Type B pancreatic cell (in vitro differentiated cells): Measurements from ENCODE around the gene SMYD3. TPM values are rescaled to one million over a fixed set of nuclear protein-coding genes. Genes with fewer than 3 reads are reported as not detected.
"Not testable (repeated sequence)": the region's sequence is repeated elsewhere in the genome, so short reads cannot be mapped to it uniquely, and the experiment has no call there.

ENCODE experiments used
- DNase-seq: peaks from one replicate; pipeline ENCODE4 v3.0.0; 2021; ENCODE audit warnings: mixed read lengths; ENCODE audit not compliant: unreplicated experiment; ENCODE audit errors: extremely low spot score
- H3K27ac Mint-ChIP-seq: 2 replicates; pipeline ENCODE4 v1.8.0; 2021; ENCODE audit warnings: mild to moderate bottlenecking, mixed read lengths
- H3K27me3 Mint-ChIP-seq: 2 replicates; pipeline ENCODE4 v1.8.0; 2021; ENCODE audit warnings: mixed read lengths
- H3K36me3 Mint-ChIP-seq: 2 replicates; pipeline ENCODE4 v1.8.0; 2021; ENCODE audit warnings: mixed read lengths
- H3K4me1 Mint-ChIP-seq: one replicate; pipeline ENCODE4 v1.8.0; 2021; ENCODE audit warnings: mixed read lengths; ENCODE audit not compliant: unreplicated experiment
- H3K4me3 Mint-ChIP-seq: 2 replicates; pipeline ENCODE4 v1.8.0; 2021; ENCODE audit warnings: mild to moderate bottlenecking, mixed read lengths
- H3K9me3 Mint-ChIP-seq: 2 replicates; pipeline ENCODE4 v1.8.0; 2021; ENCODE audit warnings: mixed read lengths
- total RNA-seq: library from RNA; stranded (reverse); gene quantifications from 2 replicates; pipeline ENCODE4 v1.2.1, GENCODE V29; 2021; ENCODE audit warnings: low replicate concordance
- TF ChIP-seq, protein P1 (sequence below): fragments of 200-600 bp; sonication (generic); conservative IDR thresholded peaks from 2 replicates; pipeline ENCODE4 v1.5.0; 2021; ENCODE audit warnings: antibody characterized with exemption, mild to moderate bottlenecking

SMYD3 gene
- total RNA-seq, 1 donor from 2014 or later: 19.4 TPM

GRCh38 chr1:246329900-246330299, 177.2 kb downstream of the SMYD3 start:
- peaks cover 4% of the 10 kb centered on the region for H3K4me1 Mint-ChIP-seq
- no peak for DNase-seq
- H3K4me3 Mint-ChIP-seq: no peak overlapping the region
- H3K9me3 Mint-ChIP-seq: peaks cover 4% of the 10 kb centered on the region
- H3K27me3 Mint-ChIP-seq: no peaks in the 10 kb centered on the region
- TF ChIP-seq, protein P1, sequence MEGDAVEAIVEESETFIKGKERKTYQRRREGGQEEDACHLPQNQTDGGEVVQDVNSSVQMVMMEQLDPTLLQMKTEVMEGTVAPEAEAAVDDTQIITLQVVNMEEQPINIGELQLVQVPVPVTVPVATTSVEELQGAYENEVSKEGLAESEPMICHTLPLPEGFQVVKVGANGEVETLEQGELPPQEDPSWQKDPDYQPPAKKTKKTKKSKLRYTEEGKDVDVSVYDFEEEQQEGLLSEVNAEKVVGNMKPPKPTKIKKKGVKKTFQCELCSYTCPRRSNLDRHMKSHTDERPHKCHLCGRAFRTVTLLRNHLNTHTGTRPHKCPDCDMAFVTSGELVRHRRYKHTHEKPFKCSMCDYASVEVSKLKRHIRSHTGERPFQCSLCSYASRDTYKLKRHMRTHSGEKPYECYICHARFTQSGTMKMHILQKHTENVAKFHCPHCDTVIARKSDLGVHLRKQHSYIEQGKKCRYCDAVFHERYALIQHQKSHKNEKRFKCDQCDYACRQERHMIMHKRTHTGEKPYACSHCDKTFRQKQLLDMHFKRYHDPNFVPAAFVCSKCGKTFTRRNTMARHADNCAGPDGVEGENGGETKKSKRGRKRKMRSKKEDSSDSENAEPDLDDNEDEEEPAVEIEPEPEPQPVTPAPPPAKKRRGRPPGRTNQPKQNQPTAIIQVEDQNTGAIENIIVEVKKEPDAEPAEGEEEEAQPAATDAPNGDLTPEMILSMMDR: no peak
- peaks cover 6% of the 10 kb centered on the region for H3K36me3 Mint-ChIP-seq
- H3K27ac Mint-ChIP-seq: no peak overlapping the region

DNA sequence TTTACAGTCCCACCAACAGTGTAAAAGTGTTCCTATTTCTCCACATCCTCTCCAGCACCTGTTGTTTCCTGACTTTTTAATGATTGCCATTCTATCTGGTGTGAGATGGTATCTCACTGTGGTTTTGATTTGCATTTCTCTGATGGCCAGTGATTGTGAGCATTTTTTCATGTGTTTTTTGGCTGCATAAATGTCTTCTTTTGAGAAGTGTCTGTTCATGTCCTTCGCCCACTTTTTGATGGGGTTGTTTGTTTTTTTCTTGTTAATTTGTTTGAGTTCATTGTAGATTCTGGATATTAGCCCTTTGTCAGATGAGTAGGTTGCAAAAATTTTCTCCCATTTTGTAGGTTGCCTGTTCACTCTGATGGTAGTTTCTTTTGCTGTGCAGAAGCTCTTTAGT, 177.8 kb downstream of the SMYD3 start:
- not testable (repeated sequence) for H3K9me3 Mint-ChIP-seq, H3K4me3 Mint-ChIP-seq, H3K27ac Mint-ChIP-seq, DNase-seq, H3K4me1 Mint-ChIP-seq, H3K27me3 Mint-ChIP-seq, H3K36me3 Mint-ChIP-seq

- peaks cover 4% of the 10 kb centered on the region for H3K4me1 Mint-ChIP-seq
- H3K4me3 Mint-ChIP-seq: peak overlapping the region; percentile 61
- H3K9me3 Mint-ChIP-seq: peaks cover 1% of the 10 kb centered on the region
- H3K27me3 Mint-ChIP-seq: peaks cover 5% of the 10 kb centered on the region
- TF ChIP-seq, protein P1: no peak
- H3K27ac Mint-ChIP-seq: no peak overlapping the region
- H3K36me3 Mint-ChIP-seq: peaks cover 2% of the 10 kb centered on the region
- DNase-seq: no peak
Observed at GRCh38 chr1:246324711-246325110, 182.4 kb downstream of the SMYD3 start.

DNA sequence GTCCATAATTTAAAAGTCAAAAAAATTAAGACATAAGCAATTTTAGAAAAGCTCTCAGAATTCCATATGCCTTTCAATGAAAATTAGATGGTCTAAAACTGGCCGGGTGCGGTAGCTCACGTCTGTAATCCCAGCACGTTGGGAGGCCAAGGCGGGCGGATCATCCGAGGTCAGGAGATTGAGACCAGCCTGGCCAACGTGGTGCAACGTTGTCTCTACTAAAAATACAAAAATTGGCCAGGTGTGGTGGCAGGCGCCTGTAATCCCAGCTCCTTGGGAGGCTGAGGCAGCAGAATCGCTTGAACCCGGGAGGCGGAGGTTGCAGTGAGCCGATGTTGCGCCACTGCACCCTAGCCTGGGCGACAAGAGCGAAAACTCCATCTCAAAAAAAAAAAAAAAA, 183.0 kb downstream of the SMYD3 start:
- H3K4me3 Mint-ChIP-seq, H3K27ac Mint-ChIP-seq, DNase-seq, H3K4me1 Mint-ChIP-seq, H3K27me3 Mint-ChIP-seq, H3K9me3 Mint-ChIP-seq, H3K36me3 Mint-ChIP-seq: not testable (repeated sequence)

- Mint-ChIP-seq H3K4me3 (no peak overlapping the region), H3K36me3 (no peaks in the 10 kb centered on the region), H3K27me3 (peaks cover 5% of the 10 kb centered on the region), H3K9me3 (no peaks in the 10 kb centered on the region), H3K4me1 (peaks cover 5% of the 10 kb centered on the region), H3K27ac (no peak overlapping the region)
- TF ChIP-seq, protein P1: no peak
- no peak for DNase-seq
Observed at GRCh38 chr1:246320286-246320685, 186.8 kb downstream of the SMYD3 start.

DNA sequence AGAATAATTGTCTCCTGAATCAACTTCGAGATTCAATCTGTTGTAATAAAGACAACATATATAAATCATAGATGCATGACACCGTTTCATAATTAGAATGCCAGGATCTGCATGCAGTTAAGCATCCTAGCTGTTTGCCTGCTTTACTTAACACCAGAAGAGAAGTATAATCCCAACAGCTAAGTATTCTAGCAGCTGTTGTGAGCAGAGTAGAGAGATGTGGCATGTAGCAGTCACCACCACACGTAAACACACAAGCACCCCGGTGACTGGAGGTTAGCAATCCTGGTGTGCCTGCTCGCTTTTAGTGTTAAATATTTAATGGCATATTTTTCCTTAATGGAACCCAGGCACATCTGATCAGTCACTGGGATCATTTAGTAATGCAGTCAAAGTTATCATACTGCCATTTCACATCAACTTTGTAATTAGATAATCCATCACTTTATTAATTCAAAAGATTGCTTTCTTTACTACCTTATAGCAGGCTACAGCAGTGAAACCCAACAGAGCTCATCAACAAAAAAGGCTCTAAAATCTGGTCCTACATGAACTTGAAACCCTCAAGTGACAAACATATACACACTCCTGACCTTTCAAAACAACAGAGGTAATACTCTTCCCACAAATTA, 187.9 kb downstream of the SMYD3 start:
- Mint-ChIP-seq H3K9me3 (no peaks in the 10 kb centered on the region), H3K27ac (no peak overlapping the region), H3K4me1 (peaks cover 5% of the 10 kb centered on the region), H3K27me3 (no peaks in the 10 kb centered on the region), H3K4me3 (no peak overlapping the region), H3K36me3 (no peaks in the 10 kb centered on the region)
- no peak for DNase-seq
- TF ChIP-seq, protein P1: no peak

GRCh38 chr1:246318622-246319021, 188.5 kb downstream of the SMYD3 start:
- no peak for DNase-seq
- Mint-ChIP-seq H3K4me1 (peaks cover 5% of the 10 kb centered on the region), H3K9me3 (no peaks in the 10 kb centered on the region), H3K27ac (no peak overlapping the region), H3K27me3 (no peaks in the 10 kb centered on the region), H3K4me3 (no peak overlapping the region), H3K36me3 (no peaks in the 10 kb centered on the region)
- TF ChIP-seq, protein P1: no peak
